ENCODE data around the gene SPATA2.

SPATA2 gene

GRCh38 chr20:49854190-49854875, 61.0 kb downstream of the SPATA2 start:
- Histone ChIP-seq H3K9me2 (replicated peaks; ENCODE audit: low read depth, low read length) (no peaks in the 10 kb centered on the region), H3K36me3 (ENCODE audit: insufficient read depth, low read length) (peaks cover 25% of the 10 kb centered on the region; the same call in 1 of the 2 replicates), H3K4me1 (ENCODE audit: insufficient read depth, low read length, poor library complexity, severe bottlenecking) (no peaks in the 10 kb centered on the region), H3K79me2 (ENCODE audit: insufficient read depth, low read length) (no peaks in the 10 kb centered on the region), H3F3A (ENCODE audit: low read depth) (no peaks in the 10 kb centered on the region), H4K20me1 (ENCODE audit: insufficient read depth, low read length, poor library complexity, severe bottlenecking) (no peaks in the 10 kb centered on the region), H3K4me2 (ENCODE audit: low read depth, low read length, poor library complexity, severe bottlenecking) (no peak overlapping the region), H3K27me3 (ENCODE audit: insufficient read depth, low read length, poor library complexity, severe bottlenecking) (no peaks in the 10 kb centered on the region), H3K4me3 (ENCODE audit: low read length, poor library complexity, severe bottlenecking) (no peak overlapping the region), H3K9me3 (ENCODE audit: insufficient read depth, low read depth, low read length) (no peaks in the 10 kb centered on the region), H3K9ac (ENCODE audit: low read depth, low read length, poor library complexity, severe bottlenecking) (no peak overlapping the region), H2AFZ (ENCODE audit: low read length) (no peak overlapping the region)
- TF ChIP-seq, protein P1, sequence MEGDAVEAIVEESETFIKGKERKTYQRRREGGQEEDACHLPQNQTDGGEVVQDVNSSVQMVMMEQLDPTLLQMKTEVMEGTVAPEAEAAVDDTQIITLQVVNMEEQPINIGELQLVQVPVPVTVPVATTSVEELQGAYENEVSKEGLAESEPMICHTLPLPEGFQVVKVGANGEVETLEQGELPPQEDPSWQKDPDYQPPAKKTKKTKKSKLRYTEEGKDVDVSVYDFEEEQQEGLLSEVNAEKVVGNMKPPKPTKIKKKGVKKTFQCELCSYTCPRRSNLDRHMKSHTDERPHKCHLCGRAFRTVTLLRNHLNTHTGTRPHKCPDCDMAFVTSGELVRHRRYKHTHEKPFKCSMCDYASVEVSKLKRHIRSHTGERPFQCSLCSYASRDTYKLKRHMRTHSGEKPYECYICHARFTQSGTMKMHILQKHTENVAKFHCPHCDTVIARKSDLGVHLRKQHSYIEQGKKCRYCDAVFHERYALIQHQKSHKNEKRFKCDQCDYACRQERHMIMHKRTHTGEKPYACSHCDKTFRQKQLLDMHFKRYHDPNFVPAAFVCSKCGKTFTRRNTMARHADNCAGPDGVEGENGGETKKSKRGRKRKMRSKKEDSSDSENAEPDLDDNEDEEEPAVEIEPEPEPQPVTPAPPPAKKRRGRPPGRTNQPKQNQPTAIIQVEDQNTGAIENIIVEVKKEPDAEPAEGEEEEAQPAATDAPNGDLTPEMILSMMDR (conservative IDR thresholded peaks at IDR 0.05; ENCODE audit: low read length) = no peak
- TF ChIP-seq EZH2phosphoT487 (IDR thresholded peaks at IDR 0.05; ENCODE audit: borderline replicate concordance) = no peak

GRCh38 chr20:49853640-49854039, 61.7 kb downstream of the SPATA2 start:
- Histone ChIP-seq H3K36me3 (ENCODE audit: insufficient read depth, low read length) (peaks cover 32% of the 10 kb centered on the region; the same call in 1 of the 2 replicates), H3K79me2 (ENCODE audit: insufficient read depth, low read length) (no peaks in the 10 kb centered on the region)

More at GRCh38 chr20:49853640-49854039, 61.7 kb downstream of the SPATA2 start:
- no peaks in the 10 kb centered on the region for H3K9me3 ChIP-seq (ENCODE audit: insufficient read depth, low read depth, low read length)
- H3K4me2 ChIP-seq (ENCODE audit: low read depth, low read length, poor library complexity, severe bottlenecking) = no peak overlapping the region
- H3K4me1 ChIP-seq (ENCODE audit: insufficient read depth, low read length, poor library complexity, severe bottlenecking) = no peaks in the 10 kb centered on the region
- no peaks in the 10 kb centered on the region for H3K9me2 ChIP-seq (replicated peaks; ENCODE audit: low read depth, low read length)
- H3K9ac ChIP-seq (ENCODE audit: low read depth, low read length, poor library complexity, severe bottlenecking) = no peak overlapping the region
- no peak overlapping the region for H2AFZ ChIP-seq (ENCODE audit: low read length)
- no peak overlapping the region for H3K4me3 ChIP-seq (ENCODE audit: low read length, poor library complexity, severe bottlenecking)
- no peaks in the 10 kb centered on the region for H3F3A ChIP-seq (ENCODE audit: low read depth)
- TF ChIP-seq EZH2phosphoT487 (IDR thresholded peaks at IDR 0.05; ENCODE audit: borderline replicate concordance) = no peak
- TF ChIP-seq, protein P1 (conservative IDR thresholded peaks at IDR 0.05; ENCODE audit: low read length) = no peak
- no peaks in the 10 kb centered on the region for H3K27me3 ChIP-seq (ENCODE audit: insufficient read depth, low read length, poor library complexity, severe bottlenecking)
- H4K20me1 ChIP-seq (ENCODE audit: insufficient read depth, low read length, poor library complexity, severe bottlenecking) = no peaks in the 10 kb centered on the region
